Measurements from ENCODE around the gene KCND3.

Gene KCND3

GRCh38 chr1:111873460-111874030 lies 115.9 kb downstream of the KCND3 start:
- TF ChIP-seq BACH2 (CRISPR knock-in tag; IDR thresholded peaks at IDR 0.05; ENCODE audit: borderline replicate concordance) (no peak), CSDC2 (CRISPR knock-in tag; IDR thresholded peaks at IDR 0.05) (no peak), OSR1 (CRISPR knock-in tag; IDR thresholded peaks at IDR 0.05) (no peak), ESRRG (CRISPR knock-in tag; IDR thresholded peaks at IDR 0.05) (no peak), CSRNP3 (CRISPR knock-in tag; IDR thresholded peaks at IDR 0.05) (no peak)
- ATAC-seq: no peak

- ATAC-seq: no peak
- no peak for TF ChIP-seq ARNTL (CRISPR knock-in tag; IDR thresholded peaks at IDR 0.05; ENCODE audit: borderline replicate concordance, low read depth)
- TF ChIP-seq TOX (CRISPR knock-in tag; IDR thresholded peaks at IDR 0.05; ENCODE audit: borderline replicate concordance): no peak
- TF ChIP-seq CSRNP3 (CRISPR knock-in tag; IDR thresholded peaks at IDR 0.05): no peak
- TF ChIP-seq ESRRG (CRISPR knock-in tag; IDR thresholded peaks at IDR 0.05): no peak
- no peak for TF ChIP-seq POU6F1 (CRISPR knock-in tag; IDR thresholded peaks at IDR 0.05; ENCODE audit: borderline replicate concordance, low read depth)
- no peak for TF ChIP-seq ZFP30 (CRISPR knock-in tag; IDR thresholded peaks at IDR 0.05)
- TF ChIP-seq ZNF565 (CRISPR knock-in tag; conservative IDR thresholded peaks at IDR 0.05; ENCODE audit: low read depth): no peak
- TF ChIP-seq RARB (CRISPR knock-in tag; IDR thresholded peaks at IDR 0.05): no peak
- TF ChIP-seq PPARA (CRISPR knock-in tag; IDR thresholded peaks at IDR 0.05; ENCODE audit: borderline replicate concordance): no peak
- no peak for TF ChIP-seq ZC3H10 (CRISPR knock-in tag; IDR thresholded peaks at IDR 0.05)
- TF ChIP-seq SNAI2 (CRISPR knock-in tag; IDR thresholded peaks at IDR 0.05): no peak
- no peak for TF ChIP-seq GLIS3 (CRISPR knock-in tag; IDR thresholded peaks at IDR 0.05)
- no peak for TF ChIP-seq ZNF8 (CRISPR knock-in tag; IDR thresholded peaks at IDR 0.05)
- no peak for TF ChIP-seq ISL1 (CRISPR knock-in tag; IDR thresholded peaks at IDR 0.05)
- TF ChIP-seq ZFP3 (CRISPR knock-in tag; IDR thresholded peaks at IDR 0.05): no peak
- no peak for TF ChIP-seq OSR1 (CRISPR knock-in tag; IDR thresholded peaks at IDR 0.05)
- no peak for TF ChIP-seq TCF4 (CRISPR knock-in tag; IDR thresholded peaks at IDR 0.05; ENCODE audit: borderline replicate concordance)
- TF ChIP-seq PATZ1 (CRISPR knock-in tag; IDR thresholded peaks at IDR 0.05; ENCODE audit: borderline replicate concordance): no peak
- TF ChIP-seq TSHZ2 (CRISPR knock-in tag; IDR thresholded peaks at IDR 0.05): no peak
- TF ChIP-seq ZNF70 (CRISPR knock-in tag; IDR thresholded peaks at IDR 0.05): no peak
These were observed 119.3 kb downstream of the KCND3 start for GRCh38 chr1:111870181-111870580.

All from SK-N-SH treated with all-trans-retinoic acid at 6 μM for 48 hours (cell line).